Esophagus muscularis mucosa (tissue), 4 donors: Measurements from ENCODE around the gene EPC1.

Source experiments
- CTCF ChIP-seq, 3 experiments: fragments of 200-600 bp in 2 of 3; fragments of 450-650 bp in 1 of 3; sonication (generic) in 2 of 3; IDR thresholded peaks; one replicate each; pipeline ENCODE4 v1.5.1; 2017 to 2019; ENCODE audit warnings: antibody characterized with exemption in 3 of 3, mild to moderate bottlenecking in 2 of 3, moderate library complexity in 1 of 3
- EP300 ChIP-seq: sonication (generic); formaldehyde crosslinking; IDR thresholded peaks from one replicate; pipeline ENCODE4 v1.6.1; 2017; ENCODE audit warnings: antibody characterized with exemption
- POLR2A ChIP-seq: fragments of 450-650 bp; IDR thresholded peaks from one replicate; pipeline ENCODE4 v1.6.1; 2017; ENCODE audit warnings: antibody characterized with exemption, moderate library complexity, mild to moderate bottlenecking, low read depth
- POLR2AphosphoS5 ChIP-seq, 2 donors: sonication (generic); formaldehyde crosslinking; IDR thresholded peaks; one replicate each; pipeline ENCODE4 v1.6.1; 2017; ENCODE audit warnings: antibody characterized with exemption in 2 of 2

- TF ChIP-seq CTCF (IDR thresholded peaks at IDR 0.05) (no peak), POLR2A (no peak), POLR2AphosphoS5 (IDR thresholded peaks at IDR 0.05) (no peak), EP300 (no peak)
Measured at GRCh38 chr10:32348297-32349198, 1.6 kb upstream of the EPC1 start.
